BJ (cell line): Measurements from ENCODE around the gene RAB11FIP2. TPM values are rescaled to one million over a fixed set of nuclear protein-coding genes. Genes with fewer than 3 reads are reported as not detected.
"Not testable (repeated sequence)": the region's sequence is repeated elsewhere in the genome, so short reads cannot be mapped to it uniquely, and the experiment has no call there.

Source experiments
- CTCF ChIA-PET: fragments of 350-600 bp; formaldehyde crosslinking; extraction: SDS; loops from one replicate; lab custom pipeline; 2021; ENCODE audit warnings: antibody characterized with exemption, inconsistent platforms; lab: Yijun Ruan, JAX
- POLR2A ChIA-PET: fragments of 300-600 bp; sonication (Branson Sonifier 250); formaldehyde crosslinking; extraction: SDS; loops from one replicate; lab custom pipeline; 2021; ENCODE audit warnings: antibody characterized with exemption; lab: Charles Lee
- DNase-seq: peaks from one replicate; pipeline ENCODE4 v3.0.0-alpha.2; 2011; ENCODE audit warnings: low read depth
- H3K27me3 ChIP-seq: 2 replicates; pipeline ENCODE4 v1.6.0; 2011; ENCODE audit warnings: low read length; ENCODE audit not compliant: control insufficient read depth, insufficient read depth
- H3K36me3 ChIP-seq: 2 replicates; pipeline ENCODE4 v1.5.1; 2011; ENCODE audit warnings: low read length; ENCODE audit not compliant: control insufficient read depth, insufficient read depth
- H3K4me3 ChIP-seq: 2 replicates; pipeline ENCODE4 v1.5.1; 2011; ENCODE audit warnings: low read depth, mild to moderate bottlenecking, control low read depth, low read length
- polyA plus RNA-seq: library from polyadenylated mRNA; depleted of rRNA; stranded (reverse); fragments of >200 nt; gene quantifications from 2 replicates; pipeline ENCODE4 v1.2.3, GENCODE V29; 2011
- TF ChIP-seq, protein P1 (sequence below): IDR thresholded peaks from 2 replicates; pipeline ENCODE4 v1.5.1; 2011; ENCODE audit warnings: low read depth, mild to moderate bottlenecking, control low read depth, inconsistent platforms, low read length, moderate library complexity; ENCODE audit not compliant: insufficient read depth

The RAB11FIP2 gene
- polyA plus RNA-seq, 1 experiment, result 5.2 TPM

- H3K27me3 ChIP-seq, result no peaks in the 10 kb centered on the region
- ChIA-PET CTCF (interaction anchor here (1.2 to 1.9 kb wide), 2 partner anchors 15 to 17 kb away, joined by 3 to 7 read pairs; no protein-coding TSS in a partner anchor), POLR2A (no interaction called here)
- H3K4me3 ChIP-seq, result no peak overlapping the region
- no peak for DNase-seq
- TF ChIP-seq, protein P1, sequence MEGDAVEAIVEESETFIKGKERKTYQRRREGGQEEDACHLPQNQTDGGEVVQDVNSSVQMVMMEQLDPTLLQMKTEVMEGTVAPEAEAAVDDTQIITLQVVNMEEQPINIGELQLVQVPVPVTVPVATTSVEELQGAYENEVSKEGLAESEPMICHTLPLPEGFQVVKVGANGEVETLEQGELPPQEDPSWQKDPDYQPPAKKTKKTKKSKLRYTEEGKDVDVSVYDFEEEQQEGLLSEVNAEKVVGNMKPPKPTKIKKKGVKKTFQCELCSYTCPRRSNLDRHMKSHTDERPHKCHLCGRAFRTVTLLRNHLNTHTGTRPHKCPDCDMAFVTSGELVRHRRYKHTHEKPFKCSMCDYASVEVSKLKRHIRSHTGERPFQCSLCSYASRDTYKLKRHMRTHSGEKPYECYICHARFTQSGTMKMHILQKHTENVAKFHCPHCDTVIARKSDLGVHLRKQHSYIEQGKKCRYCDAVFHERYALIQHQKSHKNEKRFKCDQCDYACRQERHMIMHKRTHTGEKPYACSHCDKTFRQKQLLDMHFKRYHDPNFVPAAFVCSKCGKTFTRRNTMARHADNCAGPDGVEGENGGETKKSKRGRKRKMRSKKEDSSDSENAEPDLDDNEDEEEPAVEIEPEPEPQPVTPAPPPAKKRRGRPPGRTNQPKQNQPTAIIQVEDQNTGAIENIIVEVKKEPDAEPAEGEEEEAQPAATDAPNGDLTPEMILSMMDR, result no peak
- no peaks in the 10 kb centered on the region for H3K36me3 ChIP-seq
These were observed 26.1 kb upstream of the RAB11FIP2 start for GRCh38 chr10:118072840-118073239.

DNA sequence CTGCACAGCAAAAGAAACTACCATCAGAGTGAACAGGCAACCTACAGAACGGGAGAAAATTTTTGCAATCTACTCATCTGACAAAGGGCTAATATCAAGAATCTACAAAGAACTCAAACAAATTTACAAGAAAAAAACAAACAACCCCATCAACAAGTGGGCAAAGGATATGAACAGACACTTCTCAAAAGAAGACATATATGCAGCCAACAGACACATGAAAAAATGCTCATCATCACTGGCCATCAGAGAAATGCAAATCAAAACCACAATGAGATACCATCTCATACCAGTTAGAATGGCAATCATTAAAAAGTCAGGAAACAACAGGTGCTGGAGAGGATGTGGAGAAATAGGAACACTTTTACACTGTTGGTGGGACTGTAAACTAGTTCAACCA is 20.6 kb upstream of the RAB11FIP2 start:
- H3K4me3 ChIP-seq, DNase-seq, H3K27me3 ChIP-seq, POLR2A ChIA-PET, CTCF ChIA-PET, H3K36me3 ChIP-seq: not testable (repeated sequence)

DNA sequence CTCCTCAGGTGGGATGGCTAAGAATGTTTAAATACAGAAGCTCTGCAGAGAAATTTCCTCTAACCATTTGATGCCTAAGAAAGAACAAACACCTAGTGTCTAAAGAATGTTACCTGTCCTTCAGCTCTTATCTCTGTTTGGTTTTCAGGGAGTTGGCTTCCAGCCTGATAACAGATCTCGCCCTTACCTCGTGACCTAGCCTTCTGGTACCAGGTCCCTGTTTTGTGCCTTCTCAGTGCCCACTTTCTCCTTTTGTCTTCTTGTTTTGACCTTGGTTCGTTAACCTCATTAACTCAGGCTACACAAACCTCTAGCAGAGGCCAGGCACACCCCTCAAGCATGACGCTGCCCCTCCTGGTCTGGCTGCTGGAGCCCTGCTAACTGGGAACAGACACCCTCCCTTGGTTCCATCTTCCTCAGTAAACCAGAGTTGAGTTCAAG is 16.1 kb upstream of the RAB11FIP2 start:
- H3K27me3 ChIP-seq, result no peaks in the 10 kb centered on the region
- no peaks in the 10 kb centered on the region for H3K36me3 ChIP-seq
- no peak for DNase-seq
- ChIA-PET POLR2A (no interaction called here), CTCF (no interaction called here)
- TF ChIP-seq, protein P1, result no peak
- no peak overlapping the region for H3K4me3 ChIP-seq

DNA sequence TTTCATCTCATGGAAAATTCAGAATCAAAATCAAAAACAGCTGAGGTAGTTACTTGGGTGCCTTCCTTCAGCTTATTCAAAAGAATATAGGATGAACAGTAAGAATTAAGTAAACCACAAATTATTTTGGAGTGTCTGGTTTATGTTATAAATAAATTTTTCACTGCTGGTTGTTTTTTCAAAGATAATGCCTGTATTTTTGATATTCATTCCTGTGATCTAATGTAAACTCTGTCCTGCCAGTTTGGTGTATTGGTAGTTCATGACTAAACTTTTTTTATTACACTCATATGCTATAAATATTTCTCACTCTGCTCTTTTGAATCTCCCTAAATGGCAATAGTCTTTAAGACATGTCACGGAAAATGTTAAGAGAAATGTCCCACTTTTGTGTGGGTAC is 11.6 kb upstream of the RAB11FIP2 start:
- TF ChIP-seq, protein P1, result no peak
- DNase-seq, result no peak
- Histone ChIP-seq H3K36me3 (no peaks in the 10 kb centered on the region), H3K27me3 (no peaks in the 10 kb centered on the region), H3K4me3 (no peak overlapping the region)
- ChIA-PET POLR2A (no interaction called here), CTCF (interaction anchor here (1.1 kb wide), 1 partner anchor 14 kb away, joined by 3 read pairs; no protein-coding TSS in a partner anchor)

- ChIA-PET CTCF (interaction anchor here (1.1 kb wide), 1 partner anchor 15 kb away, joined by 3 read pairs; no protein-coding TSS in a partner anchor), POLR2A (interaction anchor here (0.5 kb wide), 1 partner anchor 50 kb away, joined by 4 read pairs; no protein-coding TSS in a partner anchor)
- no peak for DNase-seq
- no peaks in the 10 kb centered on the region for H3K27me3 ChIP-seq
- H3K4me3 ChIP-seq, result no peak overlapping the region
- TF ChIP-seq, protein P1, result no peak
- no peaks in the 10 kb centered on the region for H3K36me3 ChIP-seq
These were observed 10.6 kb upstream of the RAB11FIP2 start for GRCh38 chr10:118057361-118057760.

DNA sequence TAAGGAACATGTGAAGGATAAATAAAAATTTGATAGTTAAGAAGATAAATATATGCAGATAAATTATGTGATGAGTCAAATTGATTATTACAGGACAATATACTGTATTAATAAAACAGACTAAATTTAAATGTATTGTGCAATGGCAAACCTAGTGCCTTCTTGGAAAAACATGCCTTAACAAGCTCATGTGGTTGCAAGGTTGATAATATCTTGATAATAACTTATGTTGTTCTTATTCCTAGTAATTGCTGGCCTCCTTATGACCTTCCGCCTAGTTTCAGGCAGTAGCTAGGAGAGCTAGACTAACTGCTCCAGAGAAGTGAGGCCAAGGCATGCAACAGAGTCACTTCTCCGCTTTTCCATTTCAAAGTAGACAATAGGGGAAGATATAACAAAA is 7.6 kb upstream of the RAB11FIP2 start:
- H3K4me3 ChIP-seq, result no peak overlapping the region
- no peak for DNase-seq
- CTCF ChIA-PET, result interaction anchor here (1.3 to 1.7 kb wide), 2 partner anchors 10 to 195 kb away, joined by 4 to 5 read pairs; no protein-coding TSS in a partner anchor
- H3K27me3 ChIP-seq, result no peaks in the 10 kb centered on the region
- TF ChIP-seq, protein P1, result no peak
- no peaks in the 10 kb centered on the region for H3K36me3 ChIP-seq
- POLR2A ChIA-PET, result no interaction called here
